A673 (cell line): ENCODE measurements around the gene DENND2D. TPM values are rescaled to one million over a fixed set of nuclear protein-coding genes. Genes with fewer than 3 reads are reported as not detected.

Source experiments
- BruUV-seq: library from RNA; stranded (reverse); fragments of 400-500 nt; replicated peaks from 2 replicates; lab custom pipeline; 2021; lab: Mats Ljungman, UMichigan
- CTCF ChIA-PET: fragments of 300-600 bp; sonication (Branson Sonifier 250); formaldehyde crosslinking; loops from one replicate; lab custom pipeline; 2022; ENCODE audit warnings: antibody characterized with exemption; lab: Charles Lee
- POLR2A ChIA-PET: fragments of 300-600 bp; sonication (Branson Sonifier 250); formaldehyde crosslinking; loops from one replicate; lab custom pipeline; 2022; ENCODE audit warnings: antibody characterized with exemption; ENCODE audit not compliant: low non-redundant PET; lab: Charles Lee
- DNase-seq: peaks from one replicate; pipeline ENCODE4 v3.0.0-alpha.2; 2015; ENCODE audit warnings: low spot score
- H3K27ac ChIP-seq: fragments of 200-600 bp; sonication (generic); 2 replicates; pipeline ENCODE4 v1.5.1; 2016; ENCODE audit warnings: mixed run types, low read depth, mild to moderate bottlenecking, mixed read lengths, antibody characterized with exemption, low read length; ENCODE audit not compliant: poor library complexity, severe bottlenecking
- H3K27me3 ChIP-seq: fragments of 200-600 bp; sonication (generic); replicated peaks from 2 replicates; pipeline ENCODE4 v1.6.1; 2017; ENCODE audit warnings: mixed run types, low read depth, mild to moderate bottlenecking, mixed read lengths, antibody characterized with exemption, low read length; ENCODE audit not compliant: insufficient read depth, poor library complexity
- H3K36me3 ChIP-seq: fragments of 200-600 bp; sonication (generic); 2 replicates; pipeline ENCODE4 v1.6.1; 2016; ENCODE audit warnings: mixed run types, mild to moderate bottlenecking, mixed read lengths, antibody characterized with exemption, low read length; ENCODE audit not compliant: insufficient read depth, poor library complexity, severe bottlenecking
- H3K4me1 ChIP-seq: fragments of 200-600 bp; sonication (generic); 2 replicates; pipeline ENCODE4 v1.6.1; 2017; ENCODE audit warnings: mixed run types, mild to moderate bottlenecking, mixed read lengths, antibody characterized with exemption, low read length; ENCODE audit not compliant: insufficient read depth, poor library complexity, severe bottlenecking
- H3K4me3 ChIP-seq: fragments of 200-600 bp; sonication (generic); 2 replicates; pipeline ENCODE4 v1.5.1; 2016; ENCODE audit warnings: low read depth, mixed run types, mild to moderate bottlenecking, mixed read lengths, low read length; ENCODE audit not compliant: poor library complexity, severe bottlenecking
- H3K9me3 ChIP-seq: fragments of 200-600 bp; sonication (generic); 2 replicates; pipeline ENCODE4 v1.6.1; 2016; ENCODE audit warnings: mixed run types, low read depth, mild to moderate bottlenecking, mixed read lengths, antibody characterized with exemption, low read length; ENCODE audit not compliant: poor library complexity, severe bottlenecking
- CTCF ChIP-seq: fragments of 300-800, 200-600 bp; sonication (generic); conservative IDR thresholded peaks from 2 replicates; pipeline ENCODE4 v1.5.1; 2017; ENCODE audit warnings: low read depth, mild to moderate bottlenecking, antibody characterized with exemption, low read length, moderate library complexity, mixed read lengths
- EZH2 ChIP-seq: fragments of 200-600 bp; sonication (generic); IDR thresholded peaks from 2 replicates; pipeline ENCODE4 v1.6.1; 2017; ENCODE audit warnings: borderline replicate concordance, low read depth, mild to moderate bottlenecking, mixed read lengths, antibody characterized with exemption, low read length; ENCODE audit not compliant: poor library complexity, severe bottlenecking
- intact Hi-C: fragments of 100-400 bp; cut with micrococcal nuclease; formaldehyde crosslinking; loops from one replicate; pipeline ENCODE4 v1.10.0; 2022; ENCODE audit not compliant: unreplicated experiment
- total RNA-seq: library from RNA; stranded (reverse); gene quantifications from 2 replicates; pipeline ENCODE4 v1.2.3, GENCODE V29; 2021

DENND2D gene
- total RNA-seq, 1 experiment from 2014 or later: not detected

- intact Hi-C loops: no loop called here
- POLR2A ChIA-PET: no interaction called here
- Histone ChIP-seq H3K4me3 (no peak overlapping the region), H3K4me1 (no peaks in the 10 kb centered on the region), H3K36me3 (no peaks in the 10 kb centered on the region), H3K9me3 (no peaks in the 10 kb centered on the region), H3K27ac (no peak overlapping the region), H3K27me3 (peaks cover 14% of the 10 kb centered on the region)
- TF ChIP-seq EZH2 (no peak), CTCF (no peak)
- CTCF ChIA-PET: no interaction called here
- no TSS peak for BruUV-seq
- DNase-seq: no peak
Measured at GRCh38 chr1:111219557-111220286, 19.3 kb upstream of the DENND2D start.

- no peak for DNase-seq
- ChIA-PET CTCF (interaction anchor here (0.6 kb wide), 1 partner anchor 187 kb away, joined by 3 read pairs; no protein-coding TSS in a partner anchor), POLR2A (no interaction called here)
- H3K36me3 ChIP-seq: no peaks in the 10 kb centered on the region
- no peak overlapping the region for H3K27ac ChIP-seq
- intact Hi-C loops: no loop called here
- H3K9me3 ChIP-seq: no peaks in the 10 kb centered on the region
- no peak overlapping the region for H3K4me3 ChIP-seq
- peaks cover 6% of the 10 kb centered on the region for H3K27me3 ChIP-seq
- no peak for TF ChIP-seq EZH2
- TF ChIP-seq CTCF: no peak
- H3K4me1 ChIP-seq: no peaks in the 10 kb centered on the region
- BruUV-seq: no TSS peak
Measured at GRCh38 chr1:111218701-111219556, 18.5 kb upstream of the DENND2D start.

GRCh38 chr1:111217183-111217910 lies 16.9 kb upstream of the DENND2D start:
- Histone ChIP-seq H3K27me3 (peaks cover 2% of the 10 kb centered on the region), H3K9me3 (no peaks in the 10 kb centered on the region), H3K27ac (no peak overlapping the region), H3K4me1 (no peaks in the 10 kb centered on the region), H3K4me3 (no peak overlapping the region), H3K36me3 (no peaks in the 10 kb centered on the region)
- DNase-seq: no peak
- TF ChIP-seq CTCF (no peak), EZH2 (no peak)
- ChIA-PET CTCF (no interaction called here), POLR2A (no interaction called here)
- no TSS peak for BruUV-seq
- intact Hi-C loops: no loop called here
